ENCODE data around the gene PIGBOS1. TPM values are rescaled to one million over a fixed set of nuclear protein-coding genes. Genes with fewer than 3 reads are reported as not detected.

Gene PIGBOS1
- total and polyA plus RNA-seq, 9 of the 15 experiments (the other 6 are each of a cell fraction or from before 2014, with no cell fraction given) = 25.2 to 76.2 (median 46.0) TPM

- TF ChIP-seq NFIC (IDR thresholded peaks at IDR 0.05) (no peak), THRB (CRISPR knock-in tag; conservative IDR thresholded peaks at IDR 0.05) (0 out of 2 replicates have a peak, but pooled peaks have one; percentile 49), ZNF785 (CRISPR knock-in tag; IDR thresholded peaks at IDR 0.05) (no peak), ZNF512 (tag; IDR thresholded peaks at IDR 0.05) (peak; percentile 80; the same call in 1 of the 2 replicates), ELF1 (tag; IDR thresholded peaks at IDR 0.05) (no peak), SIRT6 (IDR thresholded peaks at IDR 0.05; ENCODE audit: low read depth, low read length) (no peak), ETS2 (tag; IDR thresholded peaks at IDR 0.05; ENCODE audit: borderline replicate concordance, poor library complexity, severe bottlenecking) (no peak), ZBTB26 (CRISPR knock-in tag; IDR thresholded peaks at IDR 0.05) (0 out of 2 replicates have a peak, but pooled peaks have one; percentile 38), TRIM24 (IDR thresholded peaks at IDR 0.05) (0 out of 4 replicates have a peak, but pooled peaks of 1 of the 2 experiments have one; percentile 8), OTX1 (CRISPR knock-in tag; IDR thresholded peaks at IDR 0.05) (0 out of 2 replicates have a peak, but pooled peaks have one; percentile 28), NELFE (IDR thresholded peaks at IDR 0.05; ENCODE audit: insufficient read depth, insufficient read length) (no peak), ZNF551 (CRISPR knock-in tag; IDR thresholded peaks at IDR 0.05) (no peak), CCAR2 (IDR thresholded peaks at IDR 0.05; ENCODE audit: low read depth, low read length) (no peak), BRF1 (IDR thresholded peaks at IDR 0.05; ENCODE audit: borderline replicate concordance, extremely low read depth, insufficient read length) (no peak), MBD1 (CRISPR knock-in tag; IDR thresholded peaks at IDR 0.05) (no peak), ZNF277 (CRISPR knock-in tag; IDR thresholded peaks at IDR 0.05; ENCODE audit: borderline replicate concordance) (0 out of 2 replicates have a peak, but pooled peaks have one; percentile 35)
These were observed 37.2 kb downstream of the PIGBOS1 start (continued) for GRCh38 chr15:55281517-55282228.
